OCI-LY3 (cell line): Measurements from ENCODE around the gene CMTM1.

Experiments used
- H2AFZ ChIP-seq: fragments of 200-600, 300-600 bp; shearing (Covaris generic); 2 replicates; pipeline ENCODE4 v1.6.0; 2014; ENCODE audit warnings: antibody characterized with exemption, low read depth, low read length
- H3K27ac ChIP-seq: fragments of 200-600, 300-600 bp; sonication (generic); 2 replicates; pipeline ENCODE4 v1.5.1; 2014; ENCODE audit warnings: mild to moderate bottlenecking, low read length, moderate library complexity, mixed read lengths
- H3K27me3 ChIP-seq: fragments of 200-600, 300-600 bp; sonication (generic); 2 replicates; pipeline ENCODE4 v1.6.1; 2014; ENCODE audit warnings: low read depth, low read length, mixed read lengths
- H3K36me3 ChIP-seq: fragments of 200-600, 300-600 bp; sonication (generic); replicated peaks from 2 replicates; pipeline ENCODE3; 2014; ENCODE audit warnings: low read depth, low read length, mixed read lengths
- H3K4me1 ChIP-seq: fragments of 300-600, 200-600 bp; sonication (generic); 2 replicates; pipeline ENCODE4 v1.6.1; 2014; ENCODE audit warnings: low read length, mixed read lengths
- H3K4me2 ChIP-seq: fragments of 200-600, 300-600 bp; sonication (generic); 2 replicates; pipeline ENCODE4 v1.6.1; 2014; ENCODE audit warnings: low read length, mixed read lengths
- H3K4me3 ChIP-seq: fragments of 300-600, 200-600 bp; sonication (generic); 2 replicates; pipeline ENCODE4 v1.5.1; 2014; ENCODE audit warnings: antibody characterized with exemption, mild to moderate bottlenecking, low read length, moderate library complexity
- H3K79me2 ChIP-seq: fragments of 300-600, 200-600 bp; shearing (Covaris generic); 2 replicates; pipeline ENCODE4 v1.6.1; 2014; ENCODE audit warnings: mild to moderate bottlenecking, low read length, mixed read lengths
- H3K9ac ChIP-seq: fragments of 300-600, 200-600 bp; shearing (Covaris generic); 2 replicates; pipeline ENCODE4 v1.6.0; 2014; ENCODE audit warnings: mild to moderate bottlenecking, low read length, moderate library complexity
- H3K9me3 ChIP-seq: fragments of 200-600, 300-600 bp; shearing (Covaris generic); 2 replicates; pipeline ENCODE4 v1.6.1; 2014; ENCODE audit warnings: low read length, mixed read lengths; ENCODE audit not compliant: insufficient read depth
- H4K20me1 ChIP-seq: fragments of 200-600, 300-600 bp; sonication (generic); 2 replicates; pipeline ENCODE4 v1.6.1; 2016; ENCODE audit warnings: low read length, mixed read lengths; ENCODE audit not compliant: insufficient read depth
- CTCF ChIP-seq: fragments of 200-600, 300-600 bp; sonication (generic); IDR thresholded peaks from 2 replicates; pipeline ENCODE4 v1.5.1; 2014; ENCODE audit warnings: antibody characterized with exemption, low read length, low read depth
- EZH2phosphoT487 ChIP-seq: fragments of 200-600 bp; shearing (Covaris generic); IDR thresholded peaks from 2 replicates; pipeline ENCODE4 v1.6.1; 2018; ENCODE audit warnings: antibody characterized with exemption, mixed run types, low read depth

Gene CMTM1

GRCh38 chr16:66574081-66574480 lies 7.8 kb downstream of the CMTM1 start:
- Histone ChIP-seq H3K4me2 (no peak overlapping the region), H3K27ac (no peak overlapping the region), H3K9ac (no peak overlapping the region), H2AFZ (no peak overlapping the region), H3K4me1 (peaks cover 4% of the 10 kb centered on the region), H4K20me1 (no peaks in the 10 kb centered on the region), H3K4me3 (no peak overlapping the region), H3K79me2 (no peaks in the 10 kb centered on the region), H3K27me3 (no peaks in the 10 kb centered on the region), H3K36me3 (no peaks in the 10 kb centered on the region), H3K9me3 (no peaks in the 10 kb centered on the region)
- TF ChIP-seq CTCF (no peak), EZH2phosphoT487 (no peak)

DNA sequence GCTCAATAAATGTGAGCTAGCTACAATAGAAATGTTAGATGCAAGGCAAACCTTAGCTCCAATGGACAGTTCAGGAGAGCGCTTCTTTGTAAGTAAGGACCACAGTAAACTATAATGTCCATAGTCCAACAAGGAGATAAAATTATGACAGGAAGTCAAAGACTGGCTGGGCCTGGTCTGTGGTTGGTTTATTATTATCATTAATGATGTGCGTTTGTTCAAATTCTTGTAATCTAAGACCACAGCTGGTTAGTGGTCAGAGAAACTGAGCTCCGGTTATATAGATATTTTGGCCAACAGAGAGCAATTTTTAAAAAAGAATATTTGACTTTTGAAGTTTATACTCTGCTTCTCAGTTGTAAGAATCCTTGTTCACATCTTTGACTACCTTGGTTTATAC lies 8.3 kb downstream of the CMTM1 start:
- no peaks in the 10 kb centered on the region for H4K20me1 ChIP-seq
- no peak overlapping the region for H2AFZ ChIP-seq
- no peak overlapping the region for H3K4me3 ChIP-seq
- TF ChIP-seq CTCF (no peak), EZH2phosphoT487 (no peak)
- H3K9me3 ChIP-seq, result no peaks in the 10 kb centered on the region
- no peak overlapping the region for H3K9ac ChIP-seq
- no peaks in the 10 kb centered on the region for H3K27me3 ChIP-seq
- H3K4me2 ChIP-seq, result no peak overlapping the region
- no peaks in the 10 kb centered on the region for H3K4me1 ChIP-seq
- no peaks in the 10 kb centered on the region for H3K36me3 ChIP-seq
- H3K27ac ChIP-seq, result no peak overlapping the region
- no peaks in the 10 kb centered on the region for H3K79me2 ChIP-seq

GRCh38 chr16:66575060-66575459 lies 8.8 kb downstream of the CMTM1 start:
- Histone ChIP-seq H3K79me2 (no peaks in the 10 kb centered on the region), H4K20me1 (no peaks in the 10 kb centered on the region), H3K4me2 (no peak overlapping the region), H3K4me3 (no peak overlapping the region), H3K36me3 (no peaks in the 10 kb centered on the region), H3K4me1 (no peaks in the 10 kb centered on the region), H2AFZ (no peak overlapping the region), H3K9me3 (no peaks in the 10 kb centered on the region), H3K9ac (no peak overlapping the region), H3K27me3 (no peaks in the 10 kb centered on the region), H3K27ac (no peak overlapping the region)
- TF ChIP-seq EZH2phosphoT487, result no peak
- no peak for TF ChIP-seq CTCF

- no peak overlapping the region for H3K4me2 ChIP-seq
Observed at GRCh38 chr16:66576296-66576695, 10.1 kb downstream of the CMTM1 start.

More at GRCh38 chr16:66576296-66576695, 10.1 kb downstream of the CMTM1 start:
- H3K79me2 ChIP-seq, result no peaks in the 10 kb centered on the region
- 0 out of 2 replicates have a peak, but pooled peaks cover 3% of the 10 kb centered on the region for H3K27me3 ChIP-seq
- no peak overlapping the region for H3K27ac ChIP-seq
- no peak overlapping the region for H2AFZ ChIP-seq
- H3K9ac ChIP-seq, result no peak overlapping the region
- no peaks in the 10 kb centered on the region for H3K4me1 ChIP-seq
- no peaks in the 10 kb centered on the region for H3K9me3 ChIP-seq
- no peaks in the 10 kb centered on the region for H3K36me3 ChIP-seq
- no peak overlapping the region for H3K4me3 ChIP-seq
- TF ChIP-seq CTCF (no peak), EZH2phosphoT487 (no peak)
- H4K20me1 ChIP-seq, result no peaks in the 10 kb centered on the region
